ENCODE data around the gene DRGX. TPM values are rescaled to one million over a fixed set of nuclear protein-coding genes. Genes with fewer than 3 reads are reported as not detected.
A peak's percentile ranks its signal among the peaks of the same experiment; 100 is the strongest.

Gene DRGX
- total and polyA plus RNA-seq, 2 of the 13 experiments (the other 11 are each of a cell fraction or from before 2014, with no cell fraction given): not detected

- TF ChIP-seq ZHX1 (CRISPR knock-in tag; IDR thresholded peaks at IDR 0.05; ENCODE audit: low read depth): no peak
- no peak for TF ChIP-seq ZNF749 (CRISPR knock-in tag; IDR thresholded peaks at IDR 0.05; ENCODE audit: borderline replicate concordance)
- TF ChIP-seq ZNF225 (CRISPR knock-in tag; IDR thresholded peaks at IDR 0.05): no peak
- no peak for TF ChIP-seq ZNF432 (CRISPR knock-in tag; IDR thresholded peaks at IDR 0.05; ENCODE audit: borderline replicate concordance)
- TF ChIP-seq HDAC2 (CRISPR knock-in tag; IDR thresholded peaks at IDR 0.05): peak; percentile 16; the same call in 1 of the 2 replicates
- TF ChIP-seq ZNF317 (CRISPR knock-in tag; IDR thresholded peaks at IDR 0.05): no peak
- no peak for TF ChIP-seq MZF1 (CRISPR knock-in tag; IDR thresholded peaks at IDR 0.05; ENCODE audit: borderline replicate concordance)
- no peak for TF ChIP-seq GLMP (CRISPR knock-in tag; IDR thresholded peaks at IDR 0.05; ENCODE audit: borderline replicate concordance)
- TF ChIP-seq STAT6 (CRISPR knock-in tag; IDR thresholded peaks at IDR 0.05; ENCODE audit: borderline replicate concordance): no peak
- TF ChIP-seq EHMT2 (IDR thresholded peaks at IDR 0.05; ENCODE audit: borderline replicate concordance, low read depth, low read length): peak; percentile 37; the same call in 1 of the 2 replicates
- peak; percentile 76 for TF ChIP-seq JUNB (CRISPR knock-in tag; IDR thresholded peaks at IDR 0.05; ENCODE audit: borderline replicate concordance)
- peak; percentile 65; the same call in 1 of the 2 replicates for TF ChIP-seq DPF2 (CRISPR knock-in tag; IDR thresholded peaks at IDR 0.05; ENCODE audit: borderline replicate concordance, low read depth)
- TF ChIP-seq CBX1 (IDR thresholded peaks at IDR 0.05; ENCODE audit: low read depth): no peak
Observed at GRCh38 chr10:49362596-49363260, 33.2 kb downstream of the DRGX start (continued).

All from HepG2 (cell line).